Suprapubic skin (tissue), 4 donors: Measurements from ENCODE around the gene UBTD1.
"Not testable (repeated sequence)": the region's sequence is repeated elsewhere in the genome, so short reads cannot be mapped to it uniquely, and the experiment has no call there.

Experiments
- CTCF ChIP-seq, 2 donors: fragments of 200-600 bp in 1 of 2; fragments of 450-650 bp in 1 of 2; sonication (generic) in 1 of 2; IDR thresholded peaks; one replicate each; pipeline ENCODE4 v1.5.1; 2016 to 2019; ENCODE audit warnings: antibody characterized with exemption in 2 of 2, mild to moderate bottlenecking in 1 of 2, moderate library complexity in 1 of 2
- POLR2A ChIP-seq, 2 donors: fragments of 450-650 bp; IDR thresholded peaks; one replicate each; pipeline ENCODE4 v1.6.1; 2017; ENCODE audit warnings: antibody characterized with exemption in 2 of 2, mild to moderate bottlenecking in 2 of 2, moderate library complexity in 2 of 2
- POLR2AphosphoS5 ChIP-seq, 3 donors: sonication (generic); formaldehyde crosslinking; IDR thresholded peaks; one replicate each; pipeline ENCODE4 v1.6.1; 2017; ENCODE audit warnings: antibody characterized with exemption in 3 of 3

DNA sequence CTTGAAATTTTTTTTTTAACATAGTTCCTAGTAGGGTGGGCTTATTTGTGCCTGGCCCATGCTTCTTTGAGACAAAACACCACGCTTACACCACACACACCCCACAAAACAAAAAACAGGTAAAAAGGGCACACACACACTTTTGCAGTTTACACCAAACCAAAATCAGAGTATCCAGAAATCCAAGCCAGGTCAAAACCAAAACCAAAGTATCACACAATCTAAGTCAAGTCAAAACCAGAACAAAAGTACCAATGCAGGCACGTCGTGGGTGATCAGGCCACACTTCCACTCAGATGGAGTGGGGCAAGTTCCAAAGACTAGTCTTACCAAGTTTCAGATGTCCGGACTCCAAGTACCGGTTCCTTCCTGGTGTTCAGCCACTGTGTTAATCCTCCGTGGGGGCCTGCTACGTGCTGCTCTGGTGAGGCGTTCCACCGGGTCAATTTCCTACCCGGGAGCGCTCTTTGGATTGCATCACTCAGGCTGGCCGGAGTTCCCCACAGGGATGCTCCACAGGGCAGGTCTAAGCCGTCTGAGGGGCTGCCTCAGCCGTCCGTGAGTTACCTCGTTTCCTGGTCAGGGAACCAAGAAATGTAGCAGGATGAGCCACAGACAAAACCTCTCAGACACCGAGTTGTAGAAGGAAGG is 62.1 kb downstream of the UBTD1 start:
- TF ChIP-seq CTCF, POLR2AphosphoS5, POLR2A (IDR thresholded peaks at IDR 0.05): not testable (repeated sequence)
